Measurements from ENCODE around the gene WSCD2.

Gene WSCD2

DNA sequence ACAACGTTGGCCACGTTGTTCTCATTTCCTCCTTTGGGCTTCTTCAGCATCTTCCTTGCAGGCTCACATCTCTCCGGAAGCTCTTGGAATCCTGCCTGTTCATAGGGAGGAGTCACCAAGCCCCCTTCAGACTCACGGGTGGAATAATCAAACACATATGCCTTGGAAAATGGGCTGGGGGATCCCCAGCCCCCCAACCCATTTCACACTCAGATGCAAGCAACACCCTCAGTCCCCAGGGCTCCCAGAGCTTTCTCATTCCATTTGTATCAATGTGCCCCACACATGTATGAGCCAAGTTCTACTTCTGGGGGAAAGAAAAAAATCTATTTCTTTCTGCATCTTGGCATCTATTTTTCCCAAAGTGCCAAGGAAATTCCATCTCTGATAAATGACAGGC, 33.1 kb downstream of the WSCD2 start:
- no peak overlapping the region for H3K4me3 ChIP-seq (replicated peaks in 1 of 2; ENCODE audit: low read depth in 2 of 2, low read length in 2 of 2)
- no peak for DNase-seq (ENCODE audit: low read depth in 2 of 2)
- TF ChIP-seq, protein P1, sequence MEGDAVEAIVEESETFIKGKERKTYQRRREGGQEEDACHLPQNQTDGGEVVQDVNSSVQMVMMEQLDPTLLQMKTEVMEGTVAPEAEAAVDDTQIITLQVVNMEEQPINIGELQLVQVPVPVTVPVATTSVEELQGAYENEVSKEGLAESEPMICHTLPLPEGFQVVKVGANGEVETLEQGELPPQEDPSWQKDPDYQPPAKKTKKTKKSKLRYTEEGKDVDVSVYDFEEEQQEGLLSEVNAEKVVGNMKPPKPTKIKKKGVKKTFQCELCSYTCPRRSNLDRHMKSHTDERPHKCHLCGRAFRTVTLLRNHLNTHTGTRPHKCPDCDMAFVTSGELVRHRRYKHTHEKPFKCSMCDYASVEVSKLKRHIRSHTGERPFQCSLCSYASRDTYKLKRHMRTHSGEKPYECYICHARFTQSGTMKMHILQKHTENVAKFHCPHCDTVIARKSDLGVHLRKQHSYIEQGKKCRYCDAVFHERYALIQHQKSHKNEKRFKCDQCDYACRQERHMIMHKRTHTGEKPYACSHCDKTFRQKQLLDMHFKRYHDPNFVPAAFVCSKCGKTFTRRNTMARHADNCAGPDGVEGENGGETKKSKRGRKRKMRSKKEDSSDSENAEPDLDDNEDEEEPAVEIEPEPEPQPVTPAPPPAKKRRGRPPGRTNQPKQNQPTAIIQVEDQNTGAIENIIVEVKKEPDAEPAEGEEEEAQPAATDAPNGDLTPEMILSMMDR (IDR thresholded peaks at IDR 0.05; ENCODE audit: low read depth, low read length): no peak

DNA sequence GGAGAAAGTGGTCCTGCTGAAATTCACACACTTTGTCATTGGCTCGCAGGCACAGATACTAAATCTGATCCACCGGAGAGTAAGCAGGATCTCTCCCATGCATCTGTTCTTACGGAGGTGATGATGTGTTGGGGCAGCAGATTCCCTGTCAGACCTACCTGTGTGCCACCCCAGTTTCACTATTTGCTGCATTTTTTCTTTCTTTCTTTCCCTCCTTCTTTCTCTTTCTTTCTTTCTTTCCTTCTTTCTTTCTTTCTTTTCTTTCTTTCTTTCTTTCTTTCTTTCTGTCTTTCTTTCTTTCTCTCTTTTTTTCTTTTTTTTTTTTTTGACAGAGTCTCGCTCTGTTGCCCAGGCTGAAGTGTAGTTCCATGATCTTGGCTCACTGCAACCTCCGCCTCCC, 37.4 kb downstream of the WSCD2 start:
- H3K4me3 ChIP-seq (replicated peaks in 1 of 2; ENCODE audit: low read depth in 2 of 2, low read length in 2 of 2): no peak overlapping the region
- TF ChIP-seq, protein P1 (IDR thresholded peaks at IDR 0.05; ENCODE audit: low read depth, low read length): no peak
- DNase-seq (ENCODE audit: low read depth in 2 of 2): no peak

DNA sequence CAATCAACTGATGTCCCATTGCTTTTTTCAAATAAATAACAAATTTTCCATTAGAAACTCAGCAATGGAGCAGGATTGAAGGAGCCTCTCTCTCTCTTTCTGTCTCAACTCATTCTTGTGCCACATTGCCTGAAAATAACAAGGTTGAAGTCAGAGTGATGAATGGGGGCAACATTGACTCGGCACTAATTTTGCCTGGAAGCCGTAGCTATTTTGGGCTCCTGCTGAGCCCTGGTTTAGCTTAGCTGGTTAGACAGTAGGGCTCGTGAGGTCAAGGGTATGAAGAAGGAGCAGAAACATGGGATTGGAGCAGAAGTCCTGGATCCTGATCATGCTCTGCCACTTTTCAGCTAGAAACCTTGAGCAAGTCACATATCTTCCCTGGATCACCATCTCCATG, 38.9 kb downstream of the WSCD2 start:
- no peak for DNase-seq (ENCODE audit: low read depth in 2 of 2)
- H3K4me3 ChIP-seq (replicated peaks in 1 of 2; ENCODE audit: low read depth in 2 of 2, low read length in 2 of 2): no peak overlapping the region
- TF ChIP-seq, protein P1 (IDR thresholded peaks at IDR 0.05; ENCODE audit: low read depth, low read length): no peak

DNA sequence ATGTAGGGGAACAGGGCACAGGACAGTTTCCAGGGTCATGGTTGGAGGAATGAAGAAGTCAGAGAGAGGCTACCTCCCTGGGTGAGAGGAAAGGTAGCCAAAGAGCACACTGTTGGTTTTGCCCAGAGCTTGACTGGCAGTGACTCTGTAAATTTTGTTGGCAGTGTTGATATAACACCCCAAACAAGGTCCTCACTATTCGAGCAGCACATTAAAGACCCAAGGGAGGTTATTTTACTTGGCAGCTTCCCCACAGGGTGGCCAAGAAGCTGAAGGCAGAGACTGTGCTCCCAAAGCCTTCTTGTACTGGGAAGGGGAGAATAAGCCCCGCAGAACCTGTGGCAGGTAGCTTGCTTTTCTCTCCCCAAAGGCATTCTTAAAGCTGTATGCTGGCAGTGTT, 40.6 kb downstream of the WSCD2 start:
- TF ChIP-seq, protein P1 (IDR thresholded peaks at IDR 0.05; ENCODE audit: low read depth, low read length): no peak
- no peak for DNase-seq (ENCODE audit: low read depth in 2 of 2)
- no peak overlapping the region for H3K4me3 ChIP-seq (replicated peaks in 1 of 2; ENCODE audit: low read depth in 2 of 2, low read length in 2 of 2)

DNA sequence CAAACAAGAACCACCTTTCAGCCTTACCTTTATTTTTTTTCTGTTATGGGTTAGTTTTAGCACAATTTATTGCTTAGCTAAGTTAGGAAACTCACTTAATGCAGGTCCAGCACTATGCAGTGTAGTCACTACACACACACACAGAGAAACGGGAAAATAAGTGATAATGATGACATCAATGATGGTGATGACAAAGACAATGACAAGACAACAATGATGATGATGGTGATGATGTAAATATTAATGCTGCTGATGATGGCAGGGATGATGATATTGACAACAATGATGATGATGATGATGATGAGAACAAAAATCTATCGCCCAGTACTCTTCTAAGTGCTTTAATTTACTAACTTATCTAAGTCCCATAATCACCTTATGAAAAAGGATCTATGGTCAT, 41.1 kb downstream of the WSCD2 start:
- DNase-seq (ENCODE audit: low read depth in 2 of 2): no peak
- TF ChIP-seq, protein P1 (IDR thresholded peaks at IDR 0.05; ENCODE audit: low read depth, low read length): no peak
- H3K4me3 ChIP-seq (replicated peaks in 1 of 2; ENCODE audit: low read depth in 2 of 2, low read length in 2 of 2): no peak overlapping the region

DNA sequence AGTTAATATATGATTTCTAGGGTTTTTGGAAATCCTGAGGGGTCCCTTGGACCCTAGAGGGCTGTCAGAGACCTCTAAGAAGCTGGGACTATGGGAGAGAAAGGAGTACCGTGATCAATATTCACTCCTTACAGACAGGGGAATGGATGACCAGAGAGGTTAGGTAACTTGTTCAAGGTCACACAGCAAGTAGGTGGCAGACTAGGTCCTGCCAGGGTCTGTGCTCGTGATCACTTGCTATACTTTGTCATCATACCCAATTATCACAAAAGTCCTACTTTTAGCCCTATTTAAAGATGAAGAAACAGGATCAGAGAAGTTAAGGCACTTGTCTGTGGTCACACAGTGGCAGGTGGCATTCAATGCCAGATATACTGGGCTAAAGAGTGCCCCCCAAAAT, 42.9 kb downstream of the WSCD2 start:
- TF ChIP-seq, protein P1 (IDR thresholded peaks at IDR 0.05; ENCODE audit: low read depth, low read length): no peak
- DNase-seq (ENCODE audit: low read depth in 2 of 2): no peak
- no peak overlapping the region for H3K4me3 ChIP-seq (replicated peaks in 1 of 2; ENCODE audit: low read depth in 2 of 2, low read length in 2 of 2)

DNA sequence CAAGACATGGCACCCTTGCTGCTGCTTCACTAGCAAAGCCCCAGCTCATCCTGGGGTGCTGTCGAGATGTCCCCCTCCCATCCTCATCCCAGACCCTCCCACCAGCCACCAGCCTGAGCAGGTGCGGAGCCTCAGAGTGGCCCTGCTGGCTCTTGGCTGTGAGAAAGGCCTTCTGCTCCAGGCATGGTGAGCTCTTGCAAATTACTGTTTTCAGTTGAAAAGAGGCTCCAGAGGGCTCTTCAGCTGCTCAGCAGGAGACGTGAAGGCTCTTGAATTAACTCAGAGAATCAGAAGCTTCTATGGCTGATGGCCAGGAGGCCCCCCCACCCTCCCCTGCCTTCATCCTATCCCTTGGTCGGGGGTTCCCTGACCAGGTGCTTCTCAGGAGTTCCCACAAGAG, 44.1 kb downstream of the WSCD2 start:
- H3K4me3 ChIP-seq (replicated peaks in 1 of 2; ENCODE audit: low read depth in 2 of 2, low read length in 2 of 2): no peak overlapping the region
- TF ChIP-seq, protein P1 (IDR thresholded peaks at IDR 0.05; ENCODE audit: low read depth, low read length): no peak
- no peak for DNase-seq (ENCODE audit: low read depth in 2 of 2)
